Liver (tissue), 9 donors: Measurements from ENCODE around the gene MMD. TPM values are rescaled to one million over a fixed set of nuclear protein-coding genes. Genes with fewer than 3 reads are reported as not detected.

ENCODE experiments used
- DNase-seq: peaks from one replicate; pipeline ENCODE4 v3.0.0-alpha.2; 2017; ENCODE audit warnings: low spot score
- H3K27ac ChIP-seq, 2 donors: one replicate each; pipeline ENCODE4 v1.7.0; 2013; ENCODE audit warnings: inconsistent platforms in 2 of 2, low read length in 2 of 2, control low read depth in 1 of 2, low read depth in 1 of 2, mild to moderate bottlenecking in 1 of 2
- H3K27me3 ChIP-seq, 4 donors: one replicate each; pipeline versions ENCODE4 v1.6.1 to v1.7.0; 2013; ENCODE audit warnings: low read length in 3 of 4, inconsistent platforms in 1 of 4, mild to moderate bottlenecking in 1 of 4, moderate library complexity in 1 of 4; ENCODE audit not compliant: control insufficient read depth in 4 of 4, insufficient read depth in 4 of 4
- H3K36me3 ChIP-seq, 4 donors: one replicate each; pipeline versions ENCODE4 v1.6.1 to v1.7.0; 2013; ENCODE audit warnings: low read length in 3 of 4, mild to moderate bottlenecking in 3 of 4, low read depth in 1 of 4, moderate library complexity in 1 of 4; ENCODE audit not compliant: control insufficient read depth in 4 of 4, insufficient read depth in 3 of 4
- H3K4me1 ChIP-seq, 4 donors: one replicate each; pipeline versions ENCODE4 v1.6.1 to v1.7.0; 2013; ENCODE audit warnings: low read length in 3 of 4, mild to moderate bottlenecking in 3 of 4, moderate library complexity in 1 of 4; ENCODE audit not compliant: control insufficient read depth in 4 of 4, insufficient read depth in 4 of 4
- H3K4me3 ChIP-seq, 3 donors: one replicate each; pipeline versions ENCODE4 v1.6.1 to v1.7.0; 2013; ENCODE audit warnings: low read length in 3 of 3, control low read depth in 1 of 3, low read depth in 1 of 3, mild to moderate bottlenecking in 1 of 3
- H3K9ac ChIP-seq, 2 donors: one replicate each; pipeline ENCODE4 v1.7.0; 2013; ENCODE audit warnings: low read length in 2 of 2, mild to moderate bottlenecking in 2 of 2, moderate library complexity in 2 of 2, control low read depth in 1 of 2, low read depth in 1 of 2
- H3K9me3 ChIP-seq, 4 donors: one replicate each; pipeline versions ENCODE4 v1.6.1 to v1.7.0; 2013; ENCODE audit warnings: low read length in 3 of 4; ENCODE audit not compliant: control insufficient read depth in 4 of 4
- EGR1 ChIP-seq, 2 donors: IDR thresholded peaks; 2 replicates each; pipeline ENCODE4 v1.6.1; 2016 to 2018; ENCODE audit warnings: antibody characterized with exemption in 2 of 2, low read depth in 2 of 2
- FOXA1 ChIP-seq: IDR thresholded peaks from 2 replicates; pipeline ENCODE4 v1.6.1; 2016; ENCODE audit warnings: antibody characterized with exemption
- FOXA2 ChIP-seq: IDR thresholded peaks from 2 replicates; pipeline ENCODE4 v1.6.1; 2016; ENCODE audit warnings: antibody characterized with exemption
- GABPA ChIP-seq, 2 donors: IDR thresholded peaks in 1 of 2; conservative IDR thresholded peaks in 1 of 2; 2 replicates each; pipeline ENCODE4 v1.6.1; 2016; ENCODE audit warnings: antibody characterized with exemption in 2 of 2, mild to moderate bottlenecking in 1 of 2, moderate library complexity in 1 of 2
- HNF4A ChIP-seq, 2 donors: conservative IDR thresholded peaks; 2 replicates each; pipeline ENCODE4 v1.6.1; 2016; ENCODE audit warnings: antibody characterized with exemption in 2 of 2, mild to moderate bottlenecking in 2 of 2
- HNF4G ChIP-seq: IDR thresholded peaks from 2 replicates; pipeline ENCODE4 v1.6.1; 2016; ENCODE audit warnings: antibody characterized with exemption
- JUND ChIP-seq, 2 donors: IDR thresholded peaks; 2 replicates each; pipeline ENCODE4 v1.6.1; 2016; ENCODE audit warnings: antibody characterized with exemption in 2 of 2
- NR2F2 ChIP-seq: IDR thresholded peaks from 2 replicates; pipeline ENCODE4 v1.6.1; 2016; ENCODE audit warnings: antibody characterized with exemption
- RAD21 ChIP-seq, 2 donors: IDR thresholded peaks; 2 replicates each; pipeline ENCODE4 v1.6.1; 2016; ENCODE audit warnings: antibody characterized with exemption in 2 of 2, mild to moderate bottlenecking in 2 of 2
- RXRA ChIP-seq, 2 donors: IDR thresholded peaks; 2 replicates each; pipeline ENCODE4 v1.6.1; 2017 to 2018; ENCODE audit warnings: antibody characterized with exemption in 2 of 2, mild to moderate bottlenecking in 1 of 2
- SP1 ChIP-seq: IDR thresholded peaks from 2 replicates; pipeline ENCODE4 v1.6.1; 2018; ENCODE audit warnings: antibody characterized with exemption, mild to moderate bottlenecking
- TAF1 ChIP-seq: conservative IDR thresholded peaks from 2 replicates; pipeline ENCODE4 v1.6.1; 2016; ENCODE audit warnings: antibody characterized with exemption, mild to moderate bottlenecking
- YY1 ChIP-seq: IDR thresholded peaks from 2 replicates; pipeline ENCODE4 v1.6.1; 2016; ENCODE audit warnings: antibody characterized with exemption, mild to moderate bottlenecking
- WGBS: extraction: QIAGEN DNeasy Blood & Tissue Kit; methylation state at CpG from one replicate; pipeline ENCODE4 v1.1.7; 2013; 5-methylcytosine and 5-hydroxymethylcytosine counted together
- polyA plus RNA-seq, 2 donors: library from polyadenylated mRNA; stranded (reverse) in 1 of 2; unstranded in 1 of 2; fragments of 200-250 nt in 1 of 2; fragments of >200 nt in 1 of 2; fragmentation: Nextera tagmentation in 1 of 2; extraction: Ambion mirVana in 1 of 2; gene quantifications; one replicate each; pipeline versions ENCODE4 v1.2.1 to v1.2.3, GENCODE V29; 2013 to 2015
- total RNA-seq, 2 donors: library from RNA; depleted of rRNA; stranded (reverse); fragments of >200 nt; gene quantifications; one replicate each; pipeline ENCODE4 v1.2.3, GENCODE V29; 2014
- TF ChIP-seq, protein P1 (sequence below): IDR thresholded peaks from 2 replicates; pipeline ENCODE4 v1.6.1; 2016; ENCODE audit warnings: antibody characterized with exemption
- TF ChIP-seq, protein P2 (sequence below): IDR thresholded peaks from 2 replicates; pipeline ENCODE4 v1.6.1; 2016; ENCODE audit warnings: antibody characterized with exemption
- TF ChIP-seq, protein P3 (sequence below): IDR thresholded peaks from 2 replicates; pipeline ENCODE4 v1.6.1; 2016; ENCODE audit warnings: antibody characterized with exemption, mild to moderate bottlenecking
- TF ChIP-seq, protein P4 (sequence below): fragments of 150-350 bp; IDR thresholded peaks from 2 replicates; pipeline ENCODE4 v1.5.1; 2017; ENCODE audit warnings: improper control_type of control experiment, low read depth, low read length; ENCODE audit not compliant: missing input control
- TF ChIP-seq, protein P5 (sequence below): IDR thresholded peaks from 2 replicates; pipeline ENCODE4 v1.6.1; 2016; ENCODE audit warnings: antibody characterized with exemption
- donor health status: healthy.
- donor health status: healthy.
- donor health status: healthy.
- donor health status: healthy.
- donor health status: healthy.

The MMD gene
- total and polyA plus RNA-seq, 4 donors = 4.9 to 18.7 (median 11.4) TPM

DNA sequence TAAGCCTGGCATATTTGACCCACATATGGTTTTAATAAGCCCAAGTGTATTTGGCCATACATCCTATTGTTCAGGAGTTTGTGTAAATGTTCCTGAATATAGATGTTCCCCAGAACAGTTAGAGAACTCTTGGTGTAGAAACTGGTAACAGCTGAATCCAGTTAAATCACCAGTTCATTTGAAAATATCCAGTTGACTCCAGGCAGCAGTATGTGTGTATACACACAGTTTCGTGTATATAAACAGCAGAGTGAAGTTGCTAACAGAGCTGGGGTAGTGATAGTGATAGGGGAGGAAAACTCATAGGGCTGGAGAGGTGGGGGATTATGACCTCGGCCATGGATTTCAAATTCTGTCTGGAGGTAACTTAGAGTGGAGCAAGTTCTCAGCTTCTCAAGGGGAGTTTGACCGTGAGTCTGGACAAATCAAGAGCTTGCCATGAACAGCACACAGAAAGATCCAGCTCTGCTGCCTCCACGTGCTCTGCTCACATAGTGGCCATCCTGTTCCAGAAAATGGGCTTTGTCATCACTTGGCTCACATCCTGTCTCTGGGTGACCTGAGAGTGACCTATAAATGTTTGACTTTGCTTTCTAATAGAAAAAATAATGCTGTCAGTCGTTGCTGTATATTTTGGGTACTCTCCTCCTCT is 30.6 kb upstream of the MMD start:
- TF ChIP-seq NR2F2 (peak; percentile 83), TAF1 (peak; percentile 75), JUND (IDR thresholded peaks at IDR 0.05) (peak; percentile 65 to 67), YY1 (peak; percentile 82), FOXA1 (peak; percentile 20), FOXA2 (peak; percentile 13), HNF4A (conservative IDR thresholded peaks at IDR 0.05) (peak; percentile 57 to 66), SP1 (peak; percentile 90), RAD21 (IDR thresholded peaks at IDR 0.05) (peak in 1 of 2 donors; percentile 62), RXRA (IDR thresholded peaks at IDR 0.05) (peak; percentile 94 to 96), HNF4G (no peak), EGR1 (IDR thresholded peaks at IDR 0.05; ENCODE audit: low read depth in 2 of 2) (peak in 1 of 2 donors; percentile 11), GABPA (IDR thresholded peaks at IDR 0.05 in 1 of 2, conservative IDR thresholded peaks at IDR 0.05 in 1 of 2) (peak in 1 of 2 donors; percentile 55)
- TF ChIP-seq, protein P1, sequence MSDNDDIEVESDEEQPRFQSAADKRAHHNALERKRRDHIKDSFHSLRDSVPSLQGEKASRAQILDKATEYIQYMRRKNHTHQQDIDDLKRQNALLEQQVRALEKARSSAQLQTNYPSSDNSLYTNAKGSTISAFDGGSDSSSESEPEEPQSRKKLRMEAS = peak; percentile 99
- TF ChIP-seq, protein P2, sequence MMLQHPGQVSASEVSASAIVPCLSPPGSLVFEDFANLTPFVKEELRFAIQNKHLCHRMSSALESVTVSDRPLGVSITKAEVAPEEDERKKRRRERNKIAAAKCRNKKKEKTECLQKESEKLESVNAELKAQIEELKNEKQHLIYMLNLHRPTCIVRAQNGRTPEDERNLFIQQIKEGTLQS = peak; percentile 43
- TF ChIP-seq, protein P3, sequence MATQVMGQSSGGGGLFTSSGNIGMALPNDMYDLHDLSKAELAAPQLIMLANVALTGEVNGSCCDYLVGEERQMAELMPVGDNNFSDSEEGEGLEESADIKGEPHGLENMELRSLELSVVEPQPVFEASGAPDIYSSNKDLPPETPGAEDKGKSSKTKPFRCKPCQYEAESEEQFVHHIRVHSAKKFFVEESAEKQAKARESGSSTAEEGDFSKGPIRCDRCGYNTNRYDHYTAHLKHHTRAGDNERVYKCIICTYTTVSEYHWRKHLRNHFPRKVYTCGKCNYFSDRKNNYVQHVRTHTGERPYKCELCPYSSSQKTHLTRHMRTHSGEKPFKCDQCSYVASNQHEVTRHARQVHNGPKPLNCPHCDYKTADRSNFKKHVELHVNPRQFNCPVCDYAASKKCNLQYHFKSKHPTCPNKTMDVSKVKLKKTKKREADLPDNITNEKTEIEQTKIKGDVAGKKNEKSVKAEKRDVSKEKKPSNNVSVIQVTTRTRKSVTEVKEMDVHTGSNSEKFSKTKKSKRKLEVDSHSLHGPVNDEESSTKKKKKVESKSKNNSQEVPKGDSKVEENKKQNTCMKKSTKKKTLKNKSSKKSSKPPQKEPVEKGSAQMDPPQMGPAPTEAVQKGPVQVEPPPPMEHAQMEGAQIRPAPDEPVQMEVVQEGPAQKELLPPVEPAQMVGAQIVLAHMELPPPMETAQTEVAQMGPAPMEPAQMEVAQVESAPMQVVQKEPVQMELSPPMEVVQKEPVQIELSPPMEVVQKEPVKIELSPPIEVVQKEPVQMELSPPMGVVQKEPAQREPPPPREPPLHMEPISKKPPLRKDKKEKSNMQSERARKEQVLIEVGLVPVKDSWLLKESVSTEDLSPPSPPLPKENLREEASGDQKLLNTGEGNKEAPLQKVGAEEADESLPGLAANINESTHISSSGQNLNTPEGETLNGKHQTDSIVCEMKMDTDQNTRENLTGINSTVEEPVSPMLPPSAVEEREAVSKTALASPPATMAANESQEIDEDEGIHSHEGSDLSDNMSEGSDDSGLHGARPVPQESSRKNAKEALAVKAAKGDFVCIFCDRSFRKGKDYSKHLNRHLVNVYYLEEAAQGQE = peak; percentile 79
- TF ChIP-seq, protein P4, sequence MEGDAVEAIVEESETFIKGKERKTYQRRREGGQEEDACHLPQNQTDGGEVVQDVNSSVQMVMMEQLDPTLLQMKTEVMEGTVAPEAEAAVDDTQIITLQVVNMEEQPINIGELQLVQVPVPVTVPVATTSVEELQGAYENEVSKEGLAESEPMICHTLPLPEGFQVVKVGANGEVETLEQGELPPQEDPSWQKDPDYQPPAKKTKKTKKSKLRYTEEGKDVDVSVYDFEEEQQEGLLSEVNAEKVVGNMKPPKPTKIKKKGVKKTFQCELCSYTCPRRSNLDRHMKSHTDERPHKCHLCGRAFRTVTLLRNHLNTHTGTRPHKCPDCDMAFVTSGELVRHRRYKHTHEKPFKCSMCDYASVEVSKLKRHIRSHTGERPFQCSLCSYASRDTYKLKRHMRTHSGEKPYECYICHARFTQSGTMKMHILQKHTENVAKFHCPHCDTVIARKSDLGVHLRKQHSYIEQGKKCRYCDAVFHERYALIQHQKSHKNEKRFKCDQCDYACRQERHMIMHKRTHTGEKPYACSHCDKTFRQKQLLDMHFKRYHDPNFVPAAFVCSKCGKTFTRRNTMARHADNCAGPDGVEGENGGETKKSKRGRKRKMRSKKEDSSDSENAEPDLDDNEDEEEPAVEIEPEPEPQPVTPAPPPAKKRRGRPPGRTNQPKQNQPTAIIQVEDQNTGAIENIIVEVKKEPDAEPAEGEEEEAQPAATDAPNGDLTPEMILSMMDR = no peak
- TF ChIP-seq, protein P5, sequence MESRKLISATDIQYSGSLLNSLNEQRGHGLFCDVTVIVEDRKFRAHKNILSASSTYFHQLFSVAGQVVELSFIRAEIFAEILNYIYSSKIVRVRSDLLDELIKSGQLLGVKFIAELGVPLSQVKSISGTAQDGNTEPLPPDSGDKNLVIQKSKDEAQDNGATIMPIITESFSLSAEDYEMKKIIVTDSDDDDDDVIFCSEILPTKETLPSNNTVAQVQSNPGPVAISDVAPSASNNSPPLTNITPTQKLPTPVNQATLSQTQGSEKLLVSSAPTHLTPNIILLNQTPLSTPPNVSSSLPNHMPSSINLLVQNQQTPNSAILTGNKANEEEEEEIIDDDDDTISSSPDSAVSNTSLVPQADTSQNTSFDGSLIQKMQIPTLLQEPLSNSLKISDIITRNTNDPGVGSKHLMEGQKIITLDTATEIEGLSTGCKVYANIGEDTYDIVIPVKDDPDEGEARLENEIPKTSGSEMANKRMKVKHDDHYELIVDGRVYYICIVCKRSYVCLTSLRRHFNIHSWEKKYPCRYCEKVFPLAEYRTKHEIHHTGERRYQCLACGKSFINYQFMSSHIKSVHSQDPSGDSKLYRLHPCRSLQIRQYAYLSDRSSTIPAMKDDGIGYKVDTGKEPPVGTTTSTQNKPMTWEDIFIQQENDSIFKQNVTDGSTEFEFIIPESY = peak; percentile 62
- Histone ChIP-seq H3K27ac (peak overlapping the region; percentile 87 to 90), H3K36me3 (no peaks in the 10 kb centered on the region), H3K27me3 (no peaks in the 10 kb centered on the region), H3K4me3 (no peak overlapping the region), H3K9ac (peak overlapping the region; percentile 17 to 22), H3K9me3 (no peaks in the 10 kb centered on the region), H3K4me1 (peaks cover 4 to 23% (median 13%) of the 10 kb centered on the region in 4 donors)
- DNase-seq = no peak
- 13% methylated on average over 5 of the region's 5 CpGs for WGBS
